HepG2 (cell line): Measurements from ENCODE around the gene TIRAP. TPM values are rescaled to one million over a fixed set of nuclear protein-coding genes. Genes with fewer than 3 reads are reported as not detected.

Experiments
- ATAC-seq: fragments of 200-7000 bp; cut with Tn5 transposase; 3 replicates; pipeline ENCODE4 v1.9.1; 2020; ENCODE audit warnings: mild to moderate bottlenecking, moderate library complexity
- Bru-seq: library from RNA; stranded (reverse); fragments of 400-500 nt; gene quantifications from one replicate; lab custom pipeline; 2021; lab: Mats Ljungman, UMichigan
- BruChase-seq, 2 experiments: library from RNA; stranded (reverse); fragments of 400-500 nt; gene quantifications; one replicate each; lab custom pipeline; 2021; lab: Mats Ljungman, UMichigan
- BruUV-seq: library from RNA; stranded (reverse); fragments of 400-500 nt; replicated peaks from 2 replicates; lab custom pipeline; 2021; lab: Mats Ljungman, UMichigan
- CTCF ChIA-PET: fragments of 300-600 bp; formaldehyde crosslinking; extraction: SDS; loops from one replicate; lab custom pipeline; 2021; ENCODE audit warnings: low total read pairs, inconsistent platforms, low intra/inter-chr PET ratio; lab: Yijun Ruan, JAX
- POLR2A ChIA-PET: fragments of 350-600 bp; sonication (Branson Sonifier 250); formaldehyde crosslinking; loops from one replicate; lab custom pipeline; 2020; ENCODE audit warnings: antibody characterized with exemption, inconsistent platforms; lab: Yijun Ruan, JAX
- DNase-seq: peaks from one replicate; pipeline ENCODE4 v3.0.0-alpha.2; 2015; ENCODE audit warnings: low spot score
- FAIRE-seq: peaks from 3 replicates; lab custom pipeline; 2011; peaks lifted over from hg19 to GRCh38; lab: Jason Lieb, UNC
- H2AFZ ChIP-seq: one replicate; pipeline ENCODE4 v1.6.1; 2011; ENCODE audit warnings: low read length, inconsistent platforms
- H3K27ac ChIP-seq: fragments of 300-600 bp; 3 replicates; pipeline ENCODE4 v1.8.0; 2011; ENCODE audit warnings: mixed run types, mild to moderate bottlenecking, mixed read lengths, low read length, inconsistent platforms; ENCODE audit not compliant: insufficient read depth; ENCODE audit errors: extremely low read length
- H3K27me3 ChIP-seq, 2 experiments: fragments of 200-600 bp in 1 of 2; 2 replicates in 1 of 2; 3 replicates in 1 of 2; pipeline versions ENCODE4 v1.6.0 to v1.8.0; 2011; ENCODE audit warnings: low read length in 2 of 2, mild to moderate bottlenecking in 2 of 2, moderate library complexity in 2 of 2, inconsistent platforms in 1 of 2; ENCODE audit not compliant: insufficient read depth in 2 of 2, control insufficient read depth in 1 of 2
- H3K36me3 ChIP-seq, 2 experiments: fragments of 200-600 bp in 1 of 2; replicated peaks in 1 of 2; 2 replicates in 1 of 2; 3 replicates in 1 of 2; pipeline versions ENCODE4 v1.5.1 to v1.8.0; 2011; ENCODE audit warnings: low read length in 2 of 2, inconsistent platforms in 1 of 2; ENCODE audit not compliant: insufficient read depth in 2 of 2, control insufficient read depth in 1 of 2
- H3K4me1 ChIP-seq: 2 replicates; pipeline ENCODE4 v1.5.1; 2012; ENCODE audit warnings: low read length, inconsistent platforms; ENCODE audit not compliant: insufficient read depth
- H3K4me2 ChIP-seq: 2 replicates; pipeline ENCODE4 v1.6.0; 2011; ENCODE audit warnings: low read depth, low read length, inconsistent platforms
- H3K4me3 ChIP-seq, 3 experiments: fragments of 200-600 bp in 1 of 3; sonication (generic), shearing (Covaris generic) in 1 of 3; replicated peaks in 1 of 3; 2 replicates each; pipeline ENCODE4 v1.5.1; 2011 to 2016; ENCODE audit warnings: low read length in 3 of 3, inconsistent platforms in 2 of 3, low read depth in 2 of 3, mild to moderate bottlenecking in 2 of 3, control low read depth in 1 of 3, mixed read lengths in 1 of 3; ENCODE audit not compliant: insufficient read depth in 1 of 3
- H3K79me2 ChIP-seq: one replicate; pipeline ENCODE4 v1.6.1; 2011; ENCODE audit warnings: low read length, inconsistent platforms; ENCODE audit not compliant: insufficient read depth
- H3K9ac ChIP-seq: 2 replicates; pipeline ENCODE4 v1.6.0; 2011; ENCODE audit warnings: mild to moderate bottlenecking, low read depth, low read length, inconsistent platforms; ENCODE audit not compliant: insufficient read depth
- H3K9me3 ChIP-seq: 2 replicates; pipeline ENCODE4 v1.5.1; 2012; ENCODE audit warnings: mild to moderate bottlenecking, low read length
- H4K20me1 ChIP-seq: 2 replicates; pipeline ENCODE4 v1.6.0; 2011; ENCODE audit warnings: inconsistent platforms, mild to moderate bottlenecking, low read length, moderate library complexity; ENCODE audit not compliant: insufficient read depth
- FOSL2 ChIP-seq: sonication (generic); formaldehyde crosslinking; IDR thresholded peaks from 2 replicates; pipeline ENCODE4 v1.4.0; 2020; ENCODE audit warnings: missing genetic modification reagents
- KMT2B ChIP-seq: IDR thresholded peaks from 2 replicates; pipeline ENCODE4 v1.6.1; 2016; ENCODE audit warnings: missing genetic modification reagents, missing compliant biosample characterization
- MTA3 ChIP-seq: sonication (generic); formaldehyde crosslinking; IDR thresholded peaks from 2 replicates; pipeline ENCODE4 v1.4.0; 2020; ENCODE audit warnings: missing genetic modification reagents
- NR2F1 ChIP-seq, 2 experiments: fragments of 450-650 bp in 1 of 2; formaldehyde crosslinking in 1 of 2; IDR thresholded peaks; 2 replicates each; pipeline versions ENCODE4 v1.5.0 to v1.6.1; 2016 to 2020; ENCODE audit warnings: mild to moderate bottlenecking in 1 of 2, missing compliant biosample characterization in 1 of 2, missing genetic modification reagents in 1 of 2, moderate library complexity in 1 of 2
- PCBP1 ChIP-seq: fragments of 200-400 bp; formaldehyde crosslinking; IDR thresholded peaks from 2 replicates; pipeline ENCODE4 v1.6.1; 2017; ENCODE audit warnings: mild to moderate bottlenecking, low read depth, low read length, borderline replicate concordance
- SOX6 ChIP-seq, 2 experiments: fragments of 450-650 bp in 1 of 2; sonication (generic) in 1 of 2; formaldehyde crosslinking in 1 of 2; IDR thresholded peaks; 2 replicates each; pipeline versions ENCODE4 v1.4.0 to v1.6.1; 2017 to 2020; ENCODE audit warnings: antibody characterized with exemption in 1 of 2, mild to moderate bottlenecking in 1 of 2, missing genetic modification reagents in 1 of 2
- TBX3 ChIP-seq: fragments of 450-650 bp; IDR thresholded peaks from 2 replicates; pipeline ENCODE4 v1.6.1; 2017; ENCODE audit warnings: antibody characterized with exemption, mild to moderate bottlenecking, inconsistent platforms, borderline replicate concordance
- ZFAT ChIP-seq: sonication (generic); formaldehyde crosslinking; conservative IDR thresholded peaks from 2 replicates; pipeline ENCODE4 v1.8.1; 2023; ENCODE audit warnings: missing genetic modification reagents, inconsistent platforms
- ZMYM3 ChIP-seq: sonication (generic); formaldehyde crosslinking; IDR thresholded peaks from 2 replicates; pipeline ENCODE4 v1.5.1; 2020; ENCODE audit warnings: mild to moderate bottlenecking, missing genetic modification reagents
- ZNF333 ChIP-seq: sonication (generic); formaldehyde crosslinking; IDR thresholded peaks from 2 replicates; pipeline ENCODE4 v1.4.0; 2020; ENCODE audit warnings: mild to moderate bottlenecking, missing genetic modification reagents, borderline replicate concordance
- ZNF629 ChIP-seq: sonication (generic); formaldehyde crosslinking; conservative IDR thresholded peaks from 2 replicates; pipeline ENCODE4 v1.5.0; 2020; ENCODE audit warnings: missing genetic modification reagents
- WGBS: methylation state at CpG from one replicate; pipeline ENCODE4 v1.1.6; 2017; ENCODE audit warnings: low lambda C conversion rate; 5-methylcytosine and 5-hydroxymethylcytosine counted together
- in situ Hi-C: cut with HindIII; loops from 2 replicates; pipeline ENCODE4 v1.10.0; 2017; ENCODE audit warnings: low pct_unique_long_range_greater_than_20kb; ENCODE audit not compliant: extremely low pct_ligation_motif_present
- intact Hi-C: fragments of 100-400 bp; cut with micrococcal nuclease; formaldehyde crosslinking; loops from one replicate; pipeline ENCODE4 v1.10.0; 2022; ENCODE audit not compliant: unreplicated experiment
- long read RNA-seq, 2 experiments: library from RNA in 1 of 2; library from polyadenylated mRNA in 1 of 2; stranded (forward) in 1 of 2; unstranded in 1 of 2; transcript quantifications; one replicate each; pipeline ENCODE4 v2.0.0, GENCODE V29; 2019 to 2022
- polyA minus RNA-seq, 3 experiments: library from RNA; depleted of rRNA, polyadenylated mRNA; stranded (reverse); fragments of >200 nt; gene quantifications; 2 replicates each; pipeline ENCODE4 v1.2.3, GENCODE V29; 2011; ENCODE audit warnings: low replicate concordance in 1 of 3
- polyA plus RNA-seq, 8 experiments: library from polyadenylated mRNA; depleted of rRNA in 3 of 8; stranded (reverse) in 7 of 8; unstranded in 1 of 8; fragments of >200 nt; fragmentation: Illumina TruSeq in 4 of 8; extraction: Trizol in 4 of 8; gene quantifications; 2 replicates each; pipeline versions ENCODE4 v1.2.1 to v1.2.3, GENCODE V29; 2011 to 2016; ENCODE audit warnings: low read depth in 4 of 8, missing spikeins in 1 of 8, mixed read lengths in 1 of 8; ENCODE audit not compliant: insufficient read depth in 1 of 8
- total RNA-seq, 5 experiments: library from RNA; depleted of rRNA; stranded (reverse); fragments of >200 nt; fragmentation: Illumina TruSeq; extraction: Trizol; gene quantifications; 2 replicates each; pipeline ENCODE4 v1.2.3, GENCODE V29; 2016; ENCODE audit warnings: low read depth in 1 of 5
- TF ChIP-seq, protein P1 (sequence below): sonication (generic); formaldehyde crosslinking; IDR thresholded peaks from 2 replicates; pipeline ENCODE4 v1.4.0; 2020; ENCODE audit warnings: mild to moderate bottlenecking, missing genetic modification reagents
- TF ChIP-seq, protein P2 (sequence below): IDR thresholded peaks from 2 replicates; pipeline ENCODE4 v1.6.1; 2016; ENCODE audit warnings: low read depth, borderline replicate concordance
- TF ChIP-seq, protein P3 (sequence below): sonication (generic); formaldehyde crosslinking; IDR thresholded peaks from 2 replicates; pipeline ENCODE4 v1.5.1; 2020; ENCODE audit warnings: mild to moderate bottlenecking, missing genetic modification reagents, borderline replicate concordance

TIRAP gene, protein sequence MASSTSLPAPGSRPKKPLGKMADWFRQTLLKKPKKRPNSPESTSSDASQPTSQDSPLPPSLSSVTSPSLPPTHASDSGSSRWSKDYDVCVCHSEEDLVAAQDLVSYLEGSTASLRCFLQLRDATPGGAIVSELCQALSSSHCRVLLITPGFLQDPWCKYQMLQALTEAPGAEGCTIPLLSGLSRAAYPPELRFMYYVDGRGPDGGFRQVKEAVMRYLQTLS
- total RNA-seq (2016; rRNA removed; fragmentation: Illumina TruSeq; extraction: Trizol) (5.4 and 6.2 TPM in 2 replicates), polyA plus RNA-seq (2011; rRNA removed) (5.7 and 7.0 TPM in 2 replicates), polyA minus RNA-seq (2011; rRNA and poly(A)+ RNA removed; ENCODE audit: low replicate concordance) (14.2 and 15.0 TPM in 2 replicates), Bru-seq, nascent RNA (percentile 62 among the genes with signal in this experiment), BruChase-seq, experiment 1, labeled RNA remaining after a 6-hour chase (percentile 62 among the genes with signal in this experiment), BruChase-seq, experiment 2, labeled RNA remaining after a 2-hour chase (percentile 57 among the genes with signal in this experiment)
- 1.8 and 1.9 TPM in 2 replicates for total RNA-seq (2016; cell fraction: cytosol; rRNA removed; fragmentation: Illumina TruSeq; extraction: Trizol; ENCODE audit: low read depth)
- 5.5 and 5.6 TPM in 2 replicates for total RNA-seq (2016; cell fraction: insoluble cytoplasmic fraction; rRNA removed; fragmentation: Illumina TruSeq; extraction: Trizol)
- 4.3 TPM in 2 replicates for total RNA-seq (2016; cell fraction: membrane; rRNA removed; fragmentation: Illumina TruSeq; extraction: Trizol)
- total RNA-seq (2016; cell fraction: nucleus; rRNA removed; fragmentation: Illumina TruSeq; extraction: Trizol) = 4.4 and 5.5 TPM in 2 replicates
- 4.5 and 5.2 TPM in 2 replicates for polyA plus RNA-seq (2011; cell fraction: cytosol; rRNA removed)
- 9.1 and 10.8 TPM in 2 replicates for polyA plus RNA-seq (2011; cell fraction: nucleus; rRNA removed)
- polyA plus RNA-seq (2012) = 4.6 and 5.5 TPM in 2 replicates
- 1.6 and 1.8 TPM in 2 replicates for polyA plus RNA-seq (2016; cell fraction: cytosol; fragmentation: Illumina TruSeq; extraction: Trizol; ENCODE audit: low read depth)
- polyA plus RNA-seq (2016; cell fraction: insoluble cytoplasmic fraction; fragmentation: Illumina TruSeq; extraction: Trizol; ENCODE audit: low read depth) = 6.8 and 8.2 TPM in 2 replicates
- polyA plus RNA-seq (2016; cell fraction: membrane; fragmentation: Illumina TruSeq; extraction: Trizol; ENCODE audit: low read depth) = 3.3 and 3.8 TPM in 2 replicates
- polyA plus RNA-seq (2016; cell fraction: nucleus; fragmentation: Illumina TruSeq; extraction: Trizol; ENCODE audit: insufficient read depth, low read depth) = 9.4 and 9.9 TPM in 2 replicates
- 6.2 and 6.8 TPM in 2 replicates for polyA minus RNA-seq (2011; cell fraction: cytosol; rRNA and poly(A)+ RNA removed)
- polyA minus RNA-seq (2011; cell fraction: nucleus; rRNA and poly(A)+ RNA removed) = 5.8 and 10.1 TPM in 2 replicates
- long read RNA-seq, experiment 1, partial matches to known transcripts = 1 of 2 reads
- long read RNA-seq, experiment 1, other reads (novel, unspliced or antisense) = 1 of 2 reads
- long read RNA-seq, experiment 2, partial matches to known transcripts = 0 of 4 reads
- long read RNA-seq, experiment 2, other reads (novel, unspliced or antisense) = 3 of 4 reads

DNA sequence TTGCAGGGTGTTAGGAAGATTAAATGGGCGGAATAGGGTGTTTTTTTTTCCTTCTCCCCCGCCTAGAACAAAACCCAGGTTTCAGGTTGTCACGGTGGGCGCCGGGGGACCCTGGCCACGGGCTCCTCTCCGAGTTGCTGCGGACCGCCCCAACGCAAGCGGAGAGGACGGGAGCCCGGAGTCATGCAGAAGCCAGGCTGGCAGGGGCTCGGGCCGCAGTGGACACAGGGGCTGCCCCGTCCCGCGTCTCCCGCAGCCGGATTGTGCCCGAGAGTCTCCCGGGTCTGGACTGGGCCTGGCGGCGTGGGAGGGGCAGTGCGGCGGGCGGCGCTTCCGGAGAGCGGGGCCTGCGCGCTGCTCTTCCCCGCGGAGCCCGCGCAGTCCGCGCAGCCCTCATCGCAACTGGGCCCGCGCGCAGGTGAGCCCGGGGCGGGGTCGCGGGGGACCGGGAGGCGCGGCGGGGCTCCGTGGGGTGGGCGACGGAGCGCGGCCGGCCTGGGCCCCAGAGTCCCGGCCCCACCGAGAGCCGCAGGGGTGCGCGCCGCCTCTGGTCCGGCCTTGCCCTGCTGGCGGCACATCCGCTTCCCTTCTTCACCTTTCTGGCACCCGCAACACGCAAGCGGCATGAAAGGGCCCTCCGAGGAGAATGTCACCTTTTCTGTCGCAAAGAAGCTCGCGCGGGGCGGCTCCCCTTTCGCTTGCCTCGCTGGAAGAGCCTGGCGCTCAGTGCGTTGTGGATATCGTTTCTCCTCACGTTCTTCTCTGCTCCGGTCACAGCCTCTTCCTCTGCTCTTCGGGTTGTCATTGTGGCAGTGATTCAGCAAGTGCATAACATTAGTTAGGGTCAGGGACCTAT is at the start of gene TIRAP:
Gene TIRAP (plus strand): TSS at position 358 of the 856 bp plus-strand sequence. CDS start 7,802 bp downstream, outside the sequence.
- intact Hi-C loops (loop anchor here (1.0 to 2.0 kb wide), 2 partner anchors 14 to 21 kb away; partner anchors contain the start of genes DCPS, FOXRED1 and SRPRA), in situ Hi-C loops (no loop called here)
- Histone ChIP-seq H3K4me1 (peaks cover 37% of the 10 kb centered on the region), H3K27me3 (no peaks in the 10 kb centered on the region), H4K20me1 (no peaks in the 10 kb centered on the region), H3K4me2 (peak within 1 kb of the TSS; percentile 96), H3K4me3 (peak within 1 kb of the TSS; percentile 87 to 96 (median 95)), H3K9me3 (no peaks in the 10 kb centered on the region), H3K9ac (peak within 1 kb of the TSS; percentile 90), H3K79me2 (peaks cover 10% of the 10 kb centered on the region), H3K36me3 (0 out of 5 replicates have a peak, but pooled peaks cover 0 to 4% of the 10 kb centered on the region in 2 experiments), H2AFZ (peak within 1 kb of the TSS; percentile 66), H3K27ac (peak within 1 kb of the TSS; percentile 85)
- peak; percentile 88 for ATAC-seq
- peak; percentile 43 for DNase-seq
- no peak for FAIRE-seq
- 1% methylated on average over 29 of the region's 82 CpGs for WGBS
- BruUV-seq = no TSS peak
- ChIA-PET CTCF (no interaction called here), POLR2A (interaction anchor here (0.7 to 1.7 kb wide), 6 partner anchors 12 to 21 kb away, joined by 3 to 19 read pairs (median 8); partner anchors contain the start of genes DCPS, FOXRED1 and SRPRA)
- no peak for TF ChIP-seq PCBP1
- no peak for TF ChIP-seq TBX3
- no peak for TF ChIP-seq ZNF333 (CRISPR knock-in tag)
- TF ChIP-seq, protein P1, sequence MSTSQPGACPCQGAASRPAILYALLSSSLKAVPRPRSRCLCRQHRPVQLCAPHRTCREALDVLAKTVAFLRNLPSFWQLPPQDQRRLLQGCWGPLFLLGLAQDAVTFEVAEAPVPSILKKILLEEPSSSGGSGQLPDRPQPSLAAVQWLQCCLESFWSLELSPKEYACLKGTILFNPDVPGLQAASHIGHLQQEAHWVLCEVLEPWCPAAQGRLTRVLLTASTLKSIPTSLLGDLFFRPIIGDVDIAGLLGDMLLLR = 0 out of 2 replicates have a peak, but pooled peaks have one; percentile 36
- no peak for TF ChIP-seq NR2F1 (CRISPR knock-in tag; IDR thresholded peaks at IDR 0.05)
- TF ChIP-seq SOX6 (IDR thresholded peaks at IDR 0.05) = no peak
- no peak for TF ChIP-seq SOX6 (CRISPR knock-in tag; IDR thresholded peaks at IDR 0.05)
- no peak for TF ChIP-seq ZFAT (CRISPR knock-in tag)
- TF ChIP-seq FOSL2 (CRISPR knock-in tag) = no peak
- TF ChIP-seq, protein P2, sequence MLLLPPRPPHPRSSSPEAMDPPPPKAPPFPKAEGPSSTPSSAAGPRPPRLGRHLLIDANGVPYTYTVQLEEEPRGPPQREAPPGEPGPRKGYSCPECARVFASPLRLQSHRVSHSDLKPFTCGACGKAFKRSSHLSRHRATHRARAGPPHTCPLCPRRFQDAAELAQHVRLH (CRISPR knock-in tag) = peak; percentile 54; the same call in 1 of the 2 replicates
- no peak for TF ChIP-seq MTA3 (CRISPR knock-in tag)
- no peak; the same call in 1 of the 2 replicates for TF ChIP-seq ZNF629
- TF ChIP-seq, protein P3, sequence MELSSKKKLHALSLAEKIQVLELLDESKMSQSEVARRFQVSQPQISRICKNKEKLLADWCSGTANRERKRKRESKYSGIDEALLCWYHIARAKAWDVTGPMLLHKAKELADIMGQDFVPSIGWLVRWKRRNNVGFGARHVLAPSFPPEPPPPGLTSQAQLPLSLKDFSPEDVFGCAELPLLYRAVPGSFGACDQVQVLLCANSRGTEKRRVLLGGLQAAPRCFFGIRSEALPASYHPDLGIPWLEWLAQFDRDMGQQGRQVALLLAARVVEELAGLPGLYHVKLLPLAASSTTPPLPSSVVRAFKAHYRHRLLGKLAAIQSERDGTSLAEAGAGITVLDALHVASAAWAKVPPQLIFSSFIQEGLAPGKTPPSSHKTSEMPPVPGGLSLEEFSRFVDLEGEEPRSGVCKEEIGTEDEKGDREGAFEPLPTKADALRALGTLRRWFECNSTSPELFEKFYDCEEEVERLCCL (CRISPR knock-in tag) = no peak
- no peak for TF ChIP-seq KMT2B
- TF ChIP-seq ZMYM3 = 0 out of 2 replicates have a peak, but pooled peaks have one; percentile 20
